ENCODE results near the gene CLCA1.

Gene CLCA1

GRCh38 chr1:86447198-86447790 is 21.4 kb upstream of the CLCA1 start:
- Mint-ChIP-seq H3K4me3 (no peak overlapping the region), H3K27me3 (no peaks in the 10 kb centered on the region), H3K9me3 (no peaks in the 10 kb centered on the region), H3K4me1 (ENCODE audit: low read depth) (no peaks in the 10 kb centered on the region), H3K27ac (no peak overlapping the region), H3K36me3 (ENCODE audit: low read depth) (no peaks in the 10 kb centered on the region)

GRCh38 chr1:86448670-86449069 is 20.1 kb upstream of the CLCA1 start:
- Mint-ChIP-seq H3K27me3 (no peaks in the 10 kb centered on the region), H3K4me3 (no peak overlapping the region), H3K27ac (no peak overlapping the region), H3K4me1 (ENCODE audit: low read depth) (no peaks in the 10 kb centered on the region), H3K36me3 (ENCODE audit: low read depth) (no peaks in the 10 kb centered on the region), H3K9me3 (no peaks in the 10 kb centered on the region)

GRCh38 chr1:86449103-86449502 is 19.6 kb upstream of the CLCA1 start:
- H3K4me3 Mint-ChIP-seq, result no peak overlapping the region
- no peaks in the 10 kb centered on the region for H3K9me3 Mint-ChIP-seq
- no peaks in the 10 kb centered on the region for H3K27me3 Mint-ChIP-seq
- H3K4me1 Mint-ChIP-seq (ENCODE audit: low read depth), result no peaks in the 10 kb centered on the region
- no peaks in the 10 kb centered on the region for H3K36me3 Mint-ChIP-seq (ENCODE audit: low read depth)
- H3K27ac Mint-ChIP-seq, result no peak overlapping the region

- H3K36me3 Mint-ChIP-seq (ENCODE audit: low read depth), result no peaks in the 10 kb centered on the region
- H3K27ac Mint-ChIP-seq, result no peak overlapping the region
- no peaks in the 10 kb centered on the region for H3K4me1 Mint-ChIP-seq (ENCODE audit: low read depth)
- H3K4me3 Mint-ChIP-seq, result no peak overlapping the region
- no peaks in the 10 kb centered on the region for H3K9me3 Mint-ChIP-seq
- H3K27me3 Mint-ChIP-seq, result no peaks in the 10 kb centered on the region
Measured at GRCh38 chr1:86450847-86451246, 17.9 kb upstream of the CLCA1 start.

GRCh38 chr1:86453664-86454063 is 15.1 kb upstream of the CLCA1 start:
- no peak overlapping the region for H3K4me3 Mint-ChIP-seq
- no peaks in the 10 kb centered on the region for H3K9me3 Mint-ChIP-seq
- no peaks in the 10 kb centered on the region for H3K36me3 Mint-ChIP-seq (ENCODE audit: low read depth)
- H3K27ac Mint-ChIP-seq, result no peak overlapping the region
- H3K27me3 Mint-ChIP-seq, result no peaks in the 10 kb centered on the region
- no peaks in the 10 kb centered on the region for H3K4me1 Mint-ChIP-seq (ENCODE audit: low read depth)

- H3K4me1 Mint-ChIP-seq (ENCODE audit: low read depth), result no peaks in the 10 kb centered on the region
- H3K27me3 Mint-ChIP-seq, result no peaks in the 10 kb centered on the region
- no peaks in the 10 kb centered on the region for H3K9me3 Mint-ChIP-seq
- no peaks in the 10 kb centered on the region for H3K36me3 Mint-ChIP-seq (ENCODE audit: low read depth)
- H3K4me3 Mint-ChIP-seq, result no peak overlapping the region
- H3K27ac Mint-ChIP-seq, result no peak overlapping the region
Measured at GRCh38 chr1:86455073-86455472, 13.7 kb upstream of the CLCA1 start.

GRCh38 chr1:86460998-86461397 is 7.7 kb upstream of the CLCA1 start:
- H3K27me3 Mint-ChIP-seq, result no peaks in the 10 kb centered on the region
- H3K4me3 Mint-ChIP-seq, result no peak overlapping the region
- H3K9me3 Mint-ChIP-seq, result no peaks in the 10 kb centered on the region
- no peaks in the 10 kb centered on the region for H3K4me1 Mint-ChIP-seq (ENCODE audit: low read depth)
- no peak overlapping the region for H3K27ac Mint-ChIP-seq
- H3K36me3 Mint-ChIP-seq (ENCODE audit: low read depth), result no peaks in the 10 kb centered on the region

GRCh38 chr1:86461482-86461881 is 7.2 kb upstream of the CLCA1 start:
- no peaks in the 10 kb centered on the region for H3K4me1 Mint-ChIP-seq (ENCODE audit: low read depth)
- no peaks in the 10 kb centered on the region for H3K27me3 Mint-ChIP-seq
- no peak overlapping the region for H3K4me3 Mint-ChIP-seq
- H3K27ac Mint-ChIP-seq, result no peak overlapping the region
- H3K9me3 Mint-ChIP-seq, result no peaks in the 10 kb centered on the region
- H3K36me3 Mint-ChIP-seq (ENCODE audit: low read depth), result no peaks in the 10 kb centered on the region

- Mint-ChIP-seq H3K4me3 (no peak overlapping the region), H3K9me3 (no peaks in the 10 kb centered on the region), H3K27ac (no peak overlapping the region), H3K36me3 (ENCODE audit: low read depth) (no peaks in the 10 kb centered on the region), H3K4me1 (ENCODE audit: low read depth) (no peaks in the 10 kb centered on the region), H3K27me3 (no peaks in the 10 kb centered on the region)
Measured at GRCh38 chr1:86464819-86465218, 3.9 kb upstream of the CLCA1 start.

- Mint-ChIP-seq H3K4me3 (no peak overlapping the region), H3K27me3 (no peaks in the 10 kb centered on the region), H3K9me3 (no peaks in the 10 kb centered on the region)
Measured at GRCh38 chr1:86466109-86466844, 2.5 kb upstream of the CLCA1 start.

GRCh38 chr1:86466986-86467385 is 1.7 kb upstream of the CLCA1 start:
- Mint-ChIP-seq H3K9me3 (no peaks in the 10 kb centered on the region), H3K27me3 (peaks cover 1% of the 10 kb centered on the region), H3K4me3 (no peak overlapping the region), H3K27ac (no peak overlapping the region), H3K4me1 (ENCODE audit: low read depth) (no peaks in the 10 kb centered on the region), H3K36me3 (ENCODE audit: low read depth) (no peaks in the 10 kb centered on the region)

More at GRCh38 chr1:86466109-86466844, 2.5 kb upstream of the CLCA1 start:
- Mint-ChIP-seq H3K27ac (no peak overlapping the region), H3K36me3 (ENCODE audit: low read depth) (no peaks in the 10 kb centered on the region), H3K4me1 (ENCODE audit: low read depth) (no peaks in the 10 kb centered on the region)

GRCh38 chr1:86470859-86471258 is 2.1 kb downstream of the CLCA1 start:
- Mint-ChIP-seq H3K4me3 (no peak overlapping the region), H3K4me1 (ENCODE audit: low read depth) (no peaks in the 10 kb centered on the region), H3K27me3 (peaks cover 6% of the 10 kb centered on the region), H3K36me3 (ENCODE audit: low read depth) (no peaks in the 10 kb centered on the region), H3K27ac (no peak overlapping the region), H3K9me3 (no peaks in the 10 kb centered on the region)

- H3K4me1 Mint-ChIP-seq (ENCODE audit: low read depth), result no peaks in the 10 kb centered on the region
- no peak overlapping the region for H3K27ac Mint-ChIP-seq
- no peak overlapping the region for H3K4me3 Mint-ChIP-seq
- peaks cover 6% of the 10 kb centered on the region for H3K27me3 Mint-ChIP-seq
- no peaks in the 10 kb centered on the region for H3K9me3 Mint-ChIP-seq
- no peaks in the 10 kb centered on the region for H3K36me3 Mint-ChIP-seq (ENCODE audit: low read depth)
Measured at GRCh38 chr1:86471291-86471690, 2.6 kb downstream of the CLCA1 start.

GRCh38 chr1:86472152-86472551 is 3.4 kb downstream of the CLCA1 start:
- Mint-ChIP-seq H3K9me3 (no peaks in the 10 kb centered on the region), H3K27me3 (peaks cover 6% of the 10 kb centered on the region), H3K4me3 (no peak overlapping the region), H3K4me1 (ENCODE audit: low read depth) (no peaks in the 10 kb centered on the region), H3K27ac (no peak overlapping the region), H3K36me3 (ENCODE audit: low read depth) (no peaks in the 10 kb centered on the region)

GRCh38 chr1:86472767-86473166 is 4.0 kb downstream of the CLCA1 start:
- H3K9me3 Mint-ChIP-seq, result no peaks in the 10 kb centered on the region

GRCh38 chr1:86477256-86477655 is 8.5 kb downstream of the CLCA1 start:
- Mint-ChIP-seq H3K27me3 (peaks cover 2% of the 10 kb centered on the region), H3K4me3 (no peak overlapping the region), H3K4me1 (ENCODE audit: low read depth) (no peaks in the 10 kb centered on the region), H3K27ac (no peak overlapping the region), H3K36me3 (ENCODE audit: low read depth) (no peaks in the 10 kb centered on the region), H3K9me3 (no peaks in the 10 kb centered on the region)

More at GRCh38 chr1:86472767-86473166, 4.0 kb downstream of the CLCA1 start:
- H3K27me3 Mint-ChIP-seq, result peaks cover 6% of the 10 kb centered on the region
- no peak overlapping the region for H3K27ac Mint-ChIP-seq
- H3K4me3 Mint-ChIP-seq, result no peak overlapping the region
- H3K36me3 Mint-ChIP-seq (ENCODE audit: low read depth), result no peaks in the 10 kb centered on the region
- no peaks in the 10 kb centered on the region for H3K4me1 Mint-ChIP-seq (ENCODE audit: low read depth)

All from stimulated activated naive CD8-positive, alpha-beta T cell treated with anti-CD3 and anti-CD28 coated beads, Interleukin-15, Interleukin-2, amounts not matched to agents 100 ng/mL and 50 ng/mL, for 24 hours (primary cell).